Non-pigmented ciliary epithelial cell (primary cell): ENCODE measurements around the gene ARVCF.

Source experiments
- DNase-seq: peaks from one replicate; pipeline ENCODE4 v3.0.0-alpha.2; 2010; ENCODE audit warnings: low read depth

ARVCF gene

DNA sequence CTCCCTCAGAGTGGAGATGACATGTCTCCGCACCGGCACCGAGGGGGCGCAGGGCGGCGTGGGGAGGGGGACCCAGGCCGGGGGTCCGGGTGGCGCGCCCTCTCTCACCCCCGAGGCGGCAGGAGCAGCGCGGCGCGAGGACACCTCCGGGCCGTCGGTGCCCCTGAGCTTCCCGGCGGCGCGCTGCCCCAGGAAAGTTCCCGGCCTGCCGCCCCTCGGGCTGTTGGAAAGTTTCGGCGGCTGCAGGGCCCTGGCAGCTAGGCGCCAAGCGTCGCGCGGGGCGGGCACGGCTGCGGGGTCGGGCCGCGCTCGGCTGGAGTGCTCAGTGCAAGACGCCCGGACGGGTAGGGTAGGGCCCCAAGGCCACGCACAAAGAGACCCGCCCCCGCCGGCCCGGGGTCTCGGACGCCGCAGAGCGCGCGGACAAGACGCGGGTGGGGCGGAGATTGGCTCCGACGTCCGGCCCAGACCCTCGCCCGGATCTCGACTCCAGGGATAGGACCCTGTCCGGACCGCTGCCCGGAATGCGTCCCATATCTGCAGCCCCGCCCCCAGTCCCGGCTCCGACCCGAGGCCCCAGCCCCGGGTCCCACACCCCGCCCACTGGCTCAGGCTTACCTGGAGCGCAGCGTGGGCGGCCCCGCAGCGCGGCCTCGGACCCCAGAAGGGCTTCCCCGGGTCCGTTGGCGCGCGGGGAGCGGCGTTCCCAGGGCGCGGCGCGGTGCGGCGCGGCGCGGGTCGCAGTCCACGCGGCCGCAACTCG is 471 bp downstream of the ARVCF start:
- no peak for DNase-seq

DNA sequence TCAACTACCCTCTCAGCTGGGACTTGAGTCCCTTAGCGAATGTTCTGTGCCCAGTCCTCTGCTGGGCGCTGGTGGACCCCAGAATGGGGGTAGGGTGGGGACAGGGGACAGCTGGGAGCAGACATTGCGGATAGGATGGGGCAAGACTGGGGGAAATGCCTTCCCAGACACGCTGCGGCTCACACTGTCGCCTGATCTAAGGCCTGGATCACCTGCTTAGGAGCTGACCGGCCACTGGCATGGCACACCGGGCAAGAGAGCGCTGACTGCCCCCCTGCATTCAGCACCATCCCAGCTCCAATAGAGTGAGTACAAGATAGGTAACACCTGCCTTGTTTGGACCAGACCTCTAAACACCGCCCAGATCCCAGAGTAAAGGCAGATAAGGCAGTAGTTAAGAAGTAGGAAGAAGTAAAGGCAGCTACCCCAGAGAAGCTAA is 1.4 kb downstream of the ARVCF start:
- no peak for DNase-seq

DNA sequence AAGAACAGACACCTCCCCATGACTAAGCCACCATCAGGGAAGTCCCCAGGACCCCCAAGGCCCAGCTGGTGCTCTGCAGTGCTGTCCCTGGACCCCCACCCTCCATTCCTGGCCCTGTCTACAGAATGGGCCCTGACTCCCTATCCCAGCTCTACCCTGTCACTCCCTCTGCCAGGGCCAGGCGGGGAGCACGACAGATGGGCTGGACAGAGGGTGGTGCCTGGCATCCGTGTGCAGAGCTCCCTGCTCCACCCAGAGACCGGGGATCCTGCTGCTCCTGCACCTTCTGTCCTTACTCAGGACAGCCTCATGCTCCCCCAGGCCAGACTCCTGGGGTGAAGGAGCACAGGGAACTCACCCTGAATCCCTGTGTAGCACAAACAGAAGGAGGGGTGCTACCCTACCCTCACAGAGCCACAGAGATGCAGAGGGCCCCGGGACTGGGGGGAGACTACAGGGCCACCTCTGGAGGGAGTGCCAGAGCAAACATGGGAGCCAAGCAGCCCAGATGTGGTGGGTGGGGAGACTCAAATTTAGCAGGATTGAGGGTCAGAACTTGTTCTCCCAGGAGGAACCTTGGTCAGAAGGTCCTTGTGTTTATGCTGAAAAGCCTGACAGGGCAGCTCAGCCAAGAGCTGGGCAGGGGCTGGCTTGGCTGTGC is 2.0 kb downstream of the ARVCF start:
- DNase-seq = no peak

DNA sequence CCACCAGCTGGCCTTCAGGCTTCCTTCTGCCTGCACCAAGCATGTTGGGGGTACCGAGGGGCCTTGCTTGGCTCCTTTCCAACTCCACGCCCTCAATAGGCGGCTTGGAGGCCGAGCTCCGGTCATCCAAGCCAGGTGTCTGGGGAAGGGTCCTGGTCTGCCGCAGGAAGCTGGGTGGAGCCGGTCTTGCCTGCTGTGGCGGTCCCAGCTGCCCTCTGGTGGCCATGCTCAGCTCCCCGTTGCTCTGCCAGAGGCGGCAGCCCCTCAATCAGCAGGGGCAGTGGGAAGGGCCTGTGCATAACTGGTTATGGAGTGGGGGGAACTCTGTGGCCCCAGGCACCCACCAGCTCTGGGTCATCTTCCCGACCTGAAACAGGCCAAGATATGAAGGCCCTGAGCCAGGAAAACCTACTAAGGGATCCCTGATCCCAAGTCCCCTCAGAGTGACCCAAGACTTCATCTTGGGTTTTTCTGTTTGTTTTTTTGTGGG is 3.2 kb downstream of the ARVCF start:
- no peak for DNase-seq

DNA sequence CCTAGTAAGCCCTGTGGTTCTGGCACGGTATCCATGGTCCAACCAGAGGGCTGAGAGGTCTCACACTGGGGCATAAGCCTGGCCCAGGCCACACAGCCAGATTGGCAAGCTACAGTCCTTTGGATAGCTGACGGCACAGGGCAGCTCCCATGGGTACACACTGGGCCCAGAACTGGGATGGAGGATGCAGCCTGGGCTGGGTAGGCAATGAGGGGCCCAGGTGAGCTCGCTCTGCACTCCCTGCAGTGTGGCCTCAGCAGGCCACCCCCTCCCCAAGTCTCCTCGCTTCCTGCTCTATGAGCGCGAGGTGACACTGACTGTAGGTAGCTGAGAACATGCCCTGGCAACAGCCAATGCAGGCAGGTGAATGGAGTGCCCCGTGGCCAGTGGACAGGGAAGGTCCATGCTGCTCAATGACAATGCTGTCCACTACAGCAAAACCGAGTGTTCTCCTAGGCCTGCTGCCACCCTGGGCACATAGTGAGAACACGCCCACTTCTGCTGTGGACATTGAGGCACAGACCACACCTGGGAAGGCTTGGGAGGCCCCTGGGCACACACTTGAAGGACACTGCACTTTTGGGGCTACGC is 3.8 kb downstream of the ARVCF start:
- no peak for DNase-seq

DNA sequence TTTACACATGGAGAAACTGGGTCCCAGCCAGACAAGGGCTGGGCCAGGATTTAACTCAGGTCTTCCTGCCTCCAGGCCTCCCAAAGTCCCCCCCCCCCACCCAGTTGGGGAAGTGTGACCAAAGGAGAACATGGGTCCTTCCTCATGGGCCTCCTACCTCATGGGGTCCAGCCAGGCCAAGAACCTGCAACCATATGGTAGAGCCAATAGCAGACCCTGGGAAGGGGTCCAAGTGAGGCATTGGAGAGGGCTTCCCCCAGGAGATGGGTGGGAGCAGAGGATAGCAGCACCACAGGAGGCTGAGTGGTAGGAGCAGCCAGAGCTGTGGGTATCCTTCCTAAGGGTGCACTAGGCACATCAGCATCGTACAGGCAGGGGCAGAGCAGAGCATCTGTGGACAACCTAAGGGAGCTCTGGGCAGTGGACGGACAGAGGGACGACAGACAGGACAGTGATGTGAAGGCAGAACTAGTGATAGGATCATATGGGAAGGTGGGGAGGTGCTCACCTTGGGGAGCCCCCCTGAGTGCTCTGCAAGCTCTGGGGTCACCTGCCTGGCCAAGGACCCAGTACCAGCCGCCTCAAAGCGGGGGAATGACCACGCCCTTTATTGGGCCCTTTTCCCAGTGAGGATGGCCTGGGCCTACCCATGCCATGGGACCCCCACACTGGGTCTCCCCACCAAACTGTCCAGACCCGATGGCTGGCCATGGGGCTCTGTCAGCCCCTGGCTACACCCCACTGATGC is 4.5 kb downstream of the ARVCF start:
- no peak for DNase-seq

DNA sequence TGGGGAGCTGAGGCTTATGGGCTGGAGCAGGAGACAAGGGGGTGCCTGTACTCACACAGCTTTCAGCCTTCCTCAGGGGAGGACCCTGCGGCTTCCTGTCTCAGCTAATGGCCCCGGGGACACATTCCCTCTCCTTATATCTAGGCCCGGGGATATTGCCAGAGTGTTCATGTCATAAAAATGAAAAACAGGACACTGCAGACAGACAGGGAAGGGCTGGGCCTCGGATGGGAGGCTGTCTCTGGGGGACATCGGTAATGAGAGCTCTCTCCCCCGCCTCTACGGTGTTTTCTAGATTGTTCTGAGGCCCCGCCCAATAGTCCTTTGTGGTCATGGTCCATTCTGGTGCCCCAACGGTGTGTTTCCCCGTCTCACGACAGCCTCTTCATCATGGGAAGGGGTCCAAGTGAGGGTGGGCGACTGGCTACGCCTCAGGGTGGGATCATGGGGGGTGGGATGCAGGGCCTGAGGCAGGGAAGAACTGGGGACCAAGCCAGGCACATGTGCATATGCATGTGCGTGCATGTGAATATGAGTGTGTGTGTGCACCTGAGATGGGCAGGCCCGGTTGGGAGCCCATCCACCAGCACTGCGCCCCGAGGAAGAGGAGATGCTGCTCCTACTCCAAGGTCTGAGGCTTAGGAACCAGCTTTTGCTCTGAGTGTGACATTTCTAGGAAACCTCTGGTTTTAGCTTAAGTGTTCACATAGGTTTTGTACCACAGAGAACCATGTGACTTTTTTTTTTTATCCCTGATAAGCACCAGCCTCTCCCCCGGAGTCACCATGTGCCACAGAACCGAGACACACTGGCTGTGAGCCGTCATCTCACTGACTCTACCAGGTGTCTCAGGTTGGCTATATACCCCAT is 5.3 kb downstream of the ARVCF start:
- no peak for DNase-seq

DNA sequence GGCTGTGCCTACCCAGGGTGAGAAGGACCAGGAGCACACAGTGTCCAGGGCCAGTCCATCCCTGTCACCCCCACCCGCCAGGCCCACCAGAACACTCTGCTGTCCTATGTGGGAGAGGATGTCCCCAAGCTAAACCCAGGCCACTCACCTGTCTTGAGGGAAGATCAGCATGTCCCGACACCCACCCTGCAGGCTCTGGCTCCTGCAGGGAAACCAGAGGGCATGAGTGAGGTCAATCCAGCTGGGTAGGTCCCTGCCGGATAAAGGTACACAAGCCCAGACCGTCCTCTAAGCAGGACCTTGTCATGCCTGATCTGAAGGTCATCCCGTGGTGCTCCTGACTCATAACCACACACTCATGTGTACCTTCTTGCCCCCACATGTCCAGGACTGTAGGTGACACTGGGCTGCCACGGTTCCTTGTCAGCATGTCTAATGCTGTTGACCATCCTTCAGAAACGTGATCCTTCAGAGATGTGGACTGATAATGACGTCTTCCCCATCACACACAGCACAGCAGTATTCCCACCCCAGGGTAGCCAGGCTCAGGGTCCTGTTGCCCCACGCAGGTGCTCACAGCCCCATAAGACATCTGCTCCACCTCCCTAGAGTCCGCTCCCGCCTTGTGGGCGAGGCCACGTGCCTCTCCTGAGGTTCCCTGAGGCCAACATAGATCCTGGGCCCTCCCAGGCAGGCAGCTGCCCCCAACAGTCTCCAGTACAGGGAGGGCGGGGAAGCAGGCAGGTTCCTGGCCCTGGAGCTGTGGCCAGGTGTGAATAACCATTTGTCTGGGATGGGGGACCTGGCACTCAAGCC is 6.1 kb downstream of the ARVCF start:
- DNase-seq = no peak

DNA sequence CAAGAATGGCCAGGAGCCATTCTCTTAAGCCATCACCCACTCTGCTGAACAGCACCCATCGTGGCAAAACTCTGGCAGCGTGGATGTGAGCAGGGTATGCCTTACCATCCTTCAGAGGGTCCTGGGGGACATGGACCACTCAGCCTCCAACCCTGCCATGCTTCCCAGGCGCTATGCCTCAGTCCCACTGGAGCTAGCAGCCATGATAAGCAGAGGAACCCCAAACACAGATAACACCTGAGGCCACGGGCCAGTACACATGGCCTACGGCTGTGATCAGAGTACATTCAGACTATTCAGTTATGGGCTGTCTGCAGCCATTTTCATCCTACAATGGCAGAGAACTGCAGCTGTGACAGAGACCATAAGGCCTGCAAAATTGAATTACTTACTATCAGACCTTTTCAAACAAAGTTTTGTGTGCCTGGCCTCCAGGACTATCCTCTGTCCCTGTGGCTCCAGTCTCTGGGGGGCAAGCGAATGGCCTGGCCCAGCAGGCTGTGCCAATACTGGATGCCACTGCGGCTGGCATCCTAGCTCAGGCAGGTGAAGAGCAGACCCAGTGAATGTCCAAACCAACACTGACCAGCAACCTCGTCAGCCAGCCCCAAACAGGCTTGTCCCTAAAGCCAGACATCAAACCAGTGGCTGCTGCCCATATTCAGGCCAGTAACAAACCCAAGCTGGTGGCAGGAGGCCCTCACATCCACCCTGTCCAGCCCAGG is 6.9 kb downstream of the ARVCF start:
- no peak for DNase-seq

DNA sequence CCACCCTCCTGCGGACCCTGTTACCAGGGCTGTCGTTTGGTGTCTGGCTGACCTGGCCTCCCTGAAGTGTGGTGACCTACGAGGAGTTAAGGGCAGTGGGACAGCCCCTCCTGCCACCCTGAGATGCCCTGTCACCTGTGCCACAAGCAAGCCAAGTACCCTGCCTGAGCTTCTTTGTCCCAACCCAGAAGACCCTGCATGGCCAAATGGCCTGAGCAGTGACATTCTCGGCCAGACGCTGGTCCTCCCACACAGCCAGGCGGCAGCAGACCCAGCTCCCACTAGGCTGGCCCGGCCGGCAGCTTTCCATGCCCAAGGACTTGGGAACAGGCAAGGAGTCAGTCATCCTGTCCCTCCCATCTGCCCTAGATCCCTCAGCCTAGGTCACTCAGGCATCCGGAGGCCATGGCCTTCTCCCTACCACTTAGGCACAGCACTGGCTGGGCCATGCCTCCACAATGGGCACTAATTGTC is 7.6 kb downstream of the ARVCF start:
- DNase-seq = no peak

- no peak for DNase-seq
Observed at GRCh38 chr22:20008221-20008995, 8.2 kb downstream of the ARVCF start.

- no peak for DNase-seq
Observed at GRCh38 chr22:20004464-20004863, 12.2 kb downstream of the ARVCF start.

DNA sequence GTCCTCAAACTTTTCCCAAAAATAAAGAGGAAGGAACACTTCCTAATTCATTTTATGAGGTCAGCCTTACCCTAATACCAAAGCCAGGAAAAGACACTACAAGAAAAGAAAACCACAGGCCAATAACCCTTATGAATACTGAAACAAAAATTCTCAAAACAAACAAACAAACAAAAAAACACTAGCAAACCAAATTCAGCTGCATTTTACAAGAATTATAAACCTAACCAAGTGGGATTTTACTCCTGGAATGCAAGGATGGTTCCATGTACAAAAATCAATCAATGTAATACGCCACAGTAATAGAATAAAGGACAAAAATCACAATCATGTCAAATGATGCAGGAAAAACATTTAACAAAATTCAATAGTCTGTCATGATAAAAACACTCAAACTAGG is 13.3 kb downstream of the ARVCF start:
- no peak for DNase-seq

DNA sequence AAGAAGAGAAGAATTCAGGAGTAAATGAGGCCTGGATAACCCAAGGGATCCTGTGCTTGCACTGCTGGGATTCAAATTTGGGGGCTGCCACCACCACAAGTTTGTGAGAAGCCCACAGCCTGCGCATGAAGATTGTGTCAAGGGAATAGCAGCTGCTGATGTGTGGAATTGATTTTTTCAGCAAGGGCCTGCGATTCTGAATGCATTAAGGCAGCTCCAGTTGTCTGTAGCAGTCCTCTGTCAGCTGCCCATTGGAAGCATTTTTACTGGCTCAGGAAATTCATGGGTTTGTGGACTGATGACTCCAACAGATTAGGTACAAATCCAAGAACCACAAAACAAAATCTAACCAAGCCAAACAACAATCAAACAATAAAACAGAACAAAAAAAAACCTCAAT is 14.0 kb downstream of the ARVCF start:
- no peak for DNase-seq

DNA sequence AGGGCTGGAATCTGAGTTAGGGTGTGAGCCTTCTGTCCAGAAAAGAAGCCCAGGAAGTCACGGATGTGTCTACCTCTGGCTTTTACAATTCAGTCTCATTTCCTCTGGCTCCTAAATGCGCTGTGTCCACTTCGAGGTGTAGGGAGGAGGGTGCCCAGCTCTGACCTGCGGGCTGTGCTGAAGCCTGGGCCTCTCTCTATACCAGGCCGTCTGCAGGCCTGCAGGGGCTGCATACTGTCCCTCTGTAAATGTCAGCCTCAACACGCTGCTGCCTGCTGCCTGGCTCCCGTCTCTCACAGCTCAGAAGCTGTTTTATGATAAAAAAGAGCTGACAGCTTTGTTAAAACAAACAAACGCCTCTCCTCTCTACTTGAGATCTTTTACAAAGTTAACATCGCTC is 14.5 kb downstream of the ARVCF start:
- no peak for DNase-seq

GRCh38 chr22:20001082-20001638 is 15.5 kb downstream of the ARVCF start:
- no peak for DNase-seq

DNA sequence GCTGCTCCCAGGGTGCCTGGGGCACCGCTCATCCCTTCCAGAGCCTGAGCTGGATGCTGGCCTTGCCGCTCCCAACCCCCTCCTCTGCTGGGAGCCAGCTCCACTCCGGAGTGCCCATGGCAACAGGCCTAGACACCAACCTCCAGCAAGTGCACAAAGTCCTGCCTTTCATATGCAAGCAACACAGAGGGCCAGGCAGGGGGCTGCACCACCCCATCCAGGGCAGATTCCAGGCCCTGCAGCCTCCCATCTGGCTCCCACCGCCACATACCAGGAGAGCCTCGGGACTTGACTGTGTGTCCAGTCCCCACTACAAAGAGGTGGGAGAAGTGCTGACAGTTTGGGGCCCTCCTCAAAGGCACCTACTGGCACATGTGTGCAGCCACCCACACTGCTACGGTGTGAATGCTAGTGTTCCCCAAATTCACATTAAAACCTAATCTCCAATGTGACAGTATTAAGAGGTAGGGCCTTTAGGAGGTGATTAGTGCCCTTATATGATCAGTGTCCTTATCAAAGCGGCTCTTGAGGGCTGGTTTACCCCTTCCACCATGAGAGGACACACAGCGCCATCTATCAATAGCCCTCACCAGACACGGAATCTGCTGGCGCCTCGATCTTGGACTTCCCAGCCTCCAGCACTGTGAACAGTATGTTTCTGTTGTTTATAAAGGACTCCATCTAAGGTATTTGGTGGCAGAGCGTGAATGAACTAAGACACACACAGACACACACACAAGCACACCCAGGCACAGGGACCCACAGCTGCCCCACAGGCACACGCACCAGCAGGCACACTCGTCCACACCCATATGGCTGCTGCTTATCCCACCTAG is 16.2 kb downstream of the ARVCF start:
- no peak for DNase-seq
